GM19239 (cell line): ENCODE measurements around the gene FNDC8.
A peak's percentile ranks its signal among the peaks of the same experiment; 100 is the strongest.
"Not testable (repeated sequence)": the region's sequence is repeated elsewhere in the genome, so short reads cannot be mapped to it uniquely, and the experiment has no call there.

Experiments
- DNase-seq: peaks from one replicate; pipeline ENCODE4 v3.0.0; 2011; ENCODE audit warnings: low spot score; ENCODE audit not compliant: insufficient read length
- FAIRE-seq: peaks from 2 replicates; lab custom pipeline; 2011; peaks lifted over from hg19 to GRCh38; lab: Jason Lieb, UNC

FNDC8 gene

DNA sequence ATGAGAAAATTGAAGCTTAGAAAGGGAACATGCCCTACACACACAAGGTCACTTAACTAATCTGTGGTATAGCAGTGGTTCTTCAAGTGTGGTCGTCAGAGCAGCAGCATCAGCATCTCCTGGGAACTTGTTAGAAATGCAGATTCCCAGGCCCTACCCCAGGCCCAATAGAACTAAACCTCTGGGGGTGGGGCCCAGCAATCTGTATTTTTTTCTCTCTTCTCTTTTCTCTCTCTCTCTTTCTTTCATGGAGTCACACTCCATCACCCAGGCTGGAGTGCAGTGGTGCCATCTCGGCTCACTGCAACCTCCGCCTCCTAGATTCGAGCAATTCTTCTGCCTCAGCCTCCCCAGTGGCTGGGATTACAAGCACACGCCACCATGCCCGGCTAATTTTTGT lies 16.8 kb downstream of the FNDC8 start:
- FAIRE-seq: no peak
- no peak for DNase-seq

DNA sequence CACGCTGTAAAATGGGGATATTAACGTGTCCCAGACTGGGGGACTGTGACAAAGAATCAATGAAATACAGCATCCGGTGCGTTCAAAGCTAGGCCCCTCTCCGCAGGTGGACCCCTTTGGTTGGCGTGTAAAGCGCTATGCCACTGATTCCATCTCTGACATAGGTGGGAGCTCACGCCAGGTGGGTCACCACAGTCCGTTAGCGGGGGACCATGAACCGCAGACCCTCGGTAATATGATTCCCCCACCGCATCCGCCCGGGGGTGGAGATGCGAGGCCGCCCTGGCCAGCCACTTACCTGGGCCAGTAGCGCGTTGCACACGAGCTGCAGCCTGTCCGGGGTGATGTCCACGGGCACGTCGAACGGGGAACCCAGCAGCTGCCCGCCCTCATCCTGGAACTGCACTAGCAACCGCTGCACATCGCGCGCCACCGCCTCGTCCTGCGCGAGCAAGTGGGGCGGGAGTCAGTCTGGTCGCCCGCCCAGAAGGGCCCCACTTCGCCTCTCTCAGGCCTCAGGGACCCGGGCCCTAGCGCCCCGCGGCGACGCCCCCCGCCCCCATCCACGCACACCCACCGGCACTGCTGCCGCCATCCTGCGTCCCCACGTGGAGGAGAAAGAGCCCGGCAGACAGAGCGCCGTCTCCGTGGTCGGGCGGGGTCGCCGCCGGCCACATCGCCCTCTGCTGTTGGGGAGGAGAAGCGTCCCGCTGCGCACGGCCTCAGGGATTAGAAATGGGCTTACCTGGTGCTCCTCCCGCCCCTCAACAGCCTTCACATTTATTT lies 20.5 kb downstream of the FNDC8 start, which contains the start of gene NLE1:
NLE1 (minus strand) TSS at position 623 of the 786 bp plus-strand sequence; CDS start at position 595, 28 bp downstream.
- peak; percentile 40 for FAIRE-seq
- DNase-seq: peak; percentile 93

DNA sequence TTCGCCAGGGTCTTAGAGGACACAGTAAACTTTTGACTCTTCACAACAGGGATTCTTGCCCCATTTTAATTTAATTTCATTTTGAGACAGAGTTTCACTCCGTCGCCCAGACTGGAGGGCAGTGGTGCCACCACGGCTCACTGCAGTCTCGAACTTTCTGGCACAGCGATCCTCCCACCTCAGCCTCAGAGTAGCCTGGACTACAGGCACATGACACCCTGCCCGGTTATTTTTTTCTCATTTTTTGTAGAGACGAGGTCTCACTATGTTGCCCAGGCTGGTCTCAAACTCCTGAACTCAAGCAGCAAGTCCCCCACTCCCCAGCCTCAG lies 21.0 kb downstream of the FNDC8 start:
- no peak for DNase-seq
- FAIRE-seq: no peak

DNA sequence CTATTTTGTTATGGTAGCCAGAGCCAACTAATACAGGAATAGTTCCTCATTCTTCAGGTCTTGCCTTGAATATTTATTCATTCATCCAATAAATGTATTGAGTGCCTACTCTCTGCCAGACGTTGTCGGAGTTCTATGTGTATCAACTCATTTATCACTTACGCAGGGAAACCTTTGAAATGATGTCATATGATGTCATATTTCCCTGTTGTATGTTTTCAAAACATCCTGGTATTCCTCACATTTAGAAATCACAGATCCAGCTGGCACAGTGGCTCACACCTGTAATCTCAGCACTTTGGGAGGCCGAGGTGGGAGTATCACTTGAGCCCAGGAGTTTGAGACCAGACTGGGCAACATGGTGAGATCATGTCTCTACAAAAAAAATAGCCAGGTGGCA lies 23.4 kb downstream of the FNDC8 start:
- DNase-seq (no peak), FAIRE-seq (no peak)

DNA sequence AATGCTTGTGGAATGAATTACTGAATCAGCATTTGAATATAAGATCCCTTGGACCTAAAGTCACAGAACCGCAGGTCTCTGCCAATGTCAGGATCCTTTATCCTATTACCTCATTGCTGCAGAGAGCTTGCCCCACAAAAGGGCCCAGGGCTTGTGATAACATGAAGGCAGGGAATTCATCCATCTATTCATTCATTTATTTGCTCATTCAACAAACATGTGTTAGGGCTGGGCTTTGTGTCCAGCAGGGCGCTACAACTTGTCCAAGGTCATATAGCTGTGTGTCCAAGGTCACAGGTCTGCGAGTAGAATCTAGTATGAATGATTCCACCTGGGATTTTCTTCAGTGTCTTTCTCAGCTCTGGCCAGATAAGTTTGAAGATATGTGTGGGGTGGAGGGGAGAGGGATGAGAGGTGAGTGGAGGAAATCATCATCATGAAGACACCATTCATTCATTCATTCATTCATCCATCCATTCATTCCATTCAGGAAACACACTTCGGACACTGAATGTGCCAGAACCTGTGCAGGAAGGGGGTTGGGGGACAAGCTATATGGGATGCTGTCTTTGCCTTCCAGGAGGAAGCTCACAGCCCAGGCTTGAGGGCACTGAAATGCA lies 24.9 kb downstream of the FNDC8 start:
- FAIRE-seq (no peak), DNase-seq (no peak)

DNA sequence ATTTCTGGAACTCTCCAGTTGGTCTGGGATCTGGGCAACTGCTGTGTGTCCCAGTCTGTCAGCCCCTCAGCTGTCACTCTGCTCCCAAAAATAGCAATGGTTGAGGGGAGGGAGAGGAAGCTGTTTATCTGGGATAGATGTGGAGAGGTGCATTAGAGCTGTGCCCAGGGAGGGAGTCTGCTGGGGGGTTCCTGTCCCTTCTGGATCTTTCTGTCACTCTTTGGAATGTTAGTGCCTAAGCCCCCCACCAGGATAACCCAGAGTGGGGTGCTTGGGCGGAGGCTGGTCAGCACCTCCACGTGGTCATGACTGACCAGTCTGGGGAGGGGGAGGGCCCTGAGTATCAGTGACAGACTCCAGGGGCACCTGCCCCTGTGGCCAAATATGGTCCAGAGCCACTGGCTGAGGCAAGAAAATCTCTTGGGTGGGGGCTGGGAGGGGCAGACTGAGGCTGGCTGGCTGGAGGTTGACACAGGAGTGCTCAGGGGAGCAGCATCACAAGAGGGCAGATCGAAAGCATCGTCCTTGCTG lies 26.0 kb downstream of the FNDC8 start, which contains the start of gene UNC45B:
UNC45B (plus strand) TSS at position 443 of the 531 bp plus-strand sequence. CDS start 447 bp downstream, outside the sequence.
- DNase-seq: no peak
- FAIRE-seq: no peak

DNA sequence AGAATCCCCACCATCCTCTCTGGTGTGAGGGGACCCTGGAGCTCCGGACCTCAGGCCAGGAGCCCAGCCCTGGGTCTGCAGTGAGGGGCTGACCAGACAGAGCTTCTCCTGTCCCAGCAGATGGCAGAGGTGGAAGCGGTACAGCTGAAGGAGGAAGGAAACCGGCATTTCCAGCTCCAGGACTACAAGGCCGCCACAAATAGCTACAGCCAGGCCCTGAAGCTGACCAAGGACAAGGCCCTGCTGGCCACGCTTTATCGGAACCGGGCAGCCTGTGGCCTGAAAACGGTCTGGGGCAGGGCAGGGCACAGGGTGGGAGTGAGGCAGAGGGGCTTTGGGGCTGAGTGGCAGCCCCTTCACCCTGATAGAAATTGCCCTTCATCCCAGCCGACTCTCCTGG lies 26.7 kb downstream of the FNDC8 start:
- no peak for DNase-seq
- no peak for FAIRE-seq

DNA sequence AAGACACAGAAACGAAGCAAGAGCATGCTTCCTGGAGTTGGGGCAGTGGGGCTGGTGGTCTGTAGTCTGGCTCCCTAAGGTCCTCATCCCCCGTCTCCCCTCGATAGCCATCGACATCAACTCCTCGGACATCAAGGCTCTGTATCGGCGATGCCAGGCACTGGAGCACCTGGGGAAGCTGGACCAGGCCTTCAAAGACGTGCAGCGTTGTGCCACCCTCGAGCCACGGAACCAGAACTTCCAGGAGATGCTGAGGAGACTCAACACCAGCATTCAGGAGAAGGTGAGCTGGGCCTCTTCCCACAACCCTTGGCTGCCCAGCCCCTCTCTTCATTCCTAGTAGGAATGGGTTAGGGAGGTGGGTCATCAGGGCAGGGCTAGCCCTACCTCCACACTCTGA lies 28.5 kb downstream of the FNDC8 start:
- DNase-seq (no peak), FAIRE-seq (no peak)

DNA sequence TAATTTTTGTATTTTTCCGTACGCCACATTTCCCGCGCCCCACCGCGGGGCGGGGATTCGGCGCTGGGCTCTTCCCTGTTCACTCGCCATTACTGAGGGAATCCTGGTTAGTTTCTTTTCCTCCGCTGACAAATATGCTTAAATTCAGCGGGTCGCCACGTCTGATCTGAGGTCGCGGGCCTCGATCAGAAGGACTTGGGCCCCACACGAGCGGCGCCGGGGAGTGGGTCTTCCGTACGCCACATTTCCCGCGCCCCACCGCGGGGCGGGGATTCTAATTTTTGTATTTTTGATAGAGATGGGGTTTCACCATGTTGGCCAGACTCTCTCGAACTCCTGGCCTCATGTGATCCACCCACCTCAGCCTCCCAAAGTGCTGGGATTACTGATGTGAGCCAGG lies 29.7 kb downstream of the FNDC8 start:
- FAIRE-seq, DNase-seq: not testable (repeated sequence)

DNA sequence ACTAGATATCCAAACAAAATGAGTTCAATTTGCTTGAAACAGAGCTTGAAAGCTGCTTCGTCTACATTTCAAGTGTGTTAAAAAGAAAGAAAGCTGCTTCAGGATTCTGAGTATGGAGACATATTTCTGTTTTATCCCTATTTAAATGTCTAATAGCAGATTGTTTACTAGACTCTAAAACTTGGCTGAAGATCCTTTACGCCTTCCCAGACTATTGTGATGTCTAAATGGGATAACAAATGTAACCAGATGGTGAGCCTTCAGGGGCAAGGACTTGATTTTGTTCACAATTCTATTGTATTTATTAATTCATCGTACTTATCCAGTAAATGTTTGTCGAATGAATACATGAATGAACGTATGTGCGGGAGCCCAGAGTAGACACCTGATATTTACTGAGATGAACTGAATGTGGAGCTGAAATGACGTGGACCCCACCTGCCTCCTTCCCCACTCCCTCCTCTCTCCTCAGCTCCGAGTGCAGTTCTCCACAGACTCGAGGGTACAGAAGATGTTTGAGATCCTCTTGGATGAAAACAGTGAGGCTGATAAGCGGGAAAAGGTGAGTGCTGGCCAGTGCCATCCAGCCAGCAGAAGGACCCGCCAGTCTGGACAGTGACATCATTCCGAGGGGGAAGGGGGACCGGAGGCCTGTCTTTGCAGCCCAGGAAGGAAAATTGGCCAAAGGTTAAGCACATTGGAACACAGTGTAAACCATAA lies 31.2 kb downstream of the FNDC8 start:
- FAIRE-seq: no peak

DNA sequence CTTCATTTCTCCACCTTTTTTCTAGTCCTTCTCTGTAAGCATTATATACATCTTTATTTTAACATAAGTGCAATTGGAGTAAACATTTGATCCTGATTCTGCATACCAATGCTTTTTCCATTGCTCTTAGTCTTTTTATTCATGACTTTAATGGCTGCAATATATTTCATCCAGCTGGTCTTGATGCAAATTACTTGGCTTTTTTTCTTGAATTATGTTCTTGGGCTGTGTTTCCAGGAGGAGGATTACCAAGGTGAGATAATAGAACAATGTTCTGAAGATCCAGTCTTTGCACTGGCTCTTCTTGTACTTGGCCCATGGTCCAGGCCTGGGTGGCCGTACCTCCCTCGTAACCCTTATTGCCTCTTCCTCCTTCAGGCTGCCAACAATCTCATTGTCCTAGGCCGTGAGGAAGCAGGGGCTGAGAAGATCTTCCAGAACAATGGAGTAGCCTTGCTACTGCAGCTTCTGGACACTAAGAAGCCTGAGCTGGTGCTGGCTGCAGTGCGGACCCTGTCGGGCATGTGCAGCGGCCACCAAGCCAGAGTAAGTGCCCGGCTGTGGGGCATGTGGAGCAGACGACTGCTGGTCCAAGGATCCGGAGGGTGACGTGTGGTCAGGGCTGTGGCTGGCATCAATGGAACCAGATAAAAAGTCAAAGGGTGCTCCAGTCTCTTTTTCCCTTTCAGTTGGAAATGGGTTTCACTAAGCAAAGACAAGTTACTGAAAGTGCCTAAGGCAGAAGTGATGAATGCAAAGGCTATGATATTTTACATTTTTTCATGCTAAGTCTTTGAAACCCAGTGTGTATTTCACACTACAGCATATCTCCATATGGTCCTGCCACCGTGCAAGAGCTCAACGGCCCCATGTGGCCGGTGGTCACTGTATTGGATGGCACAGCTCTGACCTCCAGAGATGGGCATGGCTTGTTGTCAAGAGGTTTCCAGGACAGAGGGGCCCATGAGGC lies 33.1 kb downstream of the FNDC8 start:
- FAIRE-seq (no peak), DNase-seq (no peak)

More for the DNA sequence above, 31.2 kb downstream of the FNDC8 start:
- DNase-seq: no peak

DNA sequence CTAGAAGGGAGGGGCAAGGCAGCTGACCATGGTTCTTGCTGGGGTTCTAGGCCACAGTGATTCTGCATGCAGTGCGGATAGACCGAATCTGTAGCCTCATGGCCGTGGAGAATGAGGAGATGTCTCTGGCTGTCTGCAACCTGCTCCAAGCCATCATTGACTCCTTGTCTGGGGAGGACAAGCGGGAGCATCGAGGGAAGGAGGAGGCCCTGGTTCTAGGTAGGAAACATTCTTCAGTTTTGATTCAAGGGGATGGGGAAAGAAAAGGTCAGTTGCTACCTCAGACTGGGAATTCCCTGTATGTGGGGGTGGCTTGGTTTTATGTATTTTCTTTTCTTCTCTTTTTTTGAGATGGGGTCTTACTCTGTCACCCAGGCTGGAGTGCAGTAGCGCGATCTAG lies 33.8 kb downstream of the FNDC8 start:
- FAIRE-seq: no peak
- no peak for DNase-seq

DNA sequence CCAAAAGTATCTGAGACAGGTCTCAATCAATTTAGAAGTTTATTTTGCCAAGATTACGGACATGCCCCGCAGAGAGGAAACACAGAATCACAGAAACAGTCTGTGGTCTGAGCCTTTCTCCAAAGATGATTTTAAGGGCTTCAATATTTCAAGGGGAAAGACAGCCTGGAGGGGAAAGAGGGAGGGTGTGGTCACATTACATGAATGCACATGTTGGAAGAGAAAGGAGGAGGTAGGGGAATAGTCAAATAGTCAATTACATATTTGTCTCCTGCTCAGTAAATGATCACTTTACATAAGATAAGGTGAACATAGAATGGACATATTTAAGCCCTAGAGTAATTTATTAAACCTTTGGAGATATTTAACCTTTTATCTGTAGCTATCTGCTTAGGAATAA lies 38.5 kb downstream of the FNDC8 start:
- DNase-seq (no peak), FAIRE-seq (no peak)

DNA sequence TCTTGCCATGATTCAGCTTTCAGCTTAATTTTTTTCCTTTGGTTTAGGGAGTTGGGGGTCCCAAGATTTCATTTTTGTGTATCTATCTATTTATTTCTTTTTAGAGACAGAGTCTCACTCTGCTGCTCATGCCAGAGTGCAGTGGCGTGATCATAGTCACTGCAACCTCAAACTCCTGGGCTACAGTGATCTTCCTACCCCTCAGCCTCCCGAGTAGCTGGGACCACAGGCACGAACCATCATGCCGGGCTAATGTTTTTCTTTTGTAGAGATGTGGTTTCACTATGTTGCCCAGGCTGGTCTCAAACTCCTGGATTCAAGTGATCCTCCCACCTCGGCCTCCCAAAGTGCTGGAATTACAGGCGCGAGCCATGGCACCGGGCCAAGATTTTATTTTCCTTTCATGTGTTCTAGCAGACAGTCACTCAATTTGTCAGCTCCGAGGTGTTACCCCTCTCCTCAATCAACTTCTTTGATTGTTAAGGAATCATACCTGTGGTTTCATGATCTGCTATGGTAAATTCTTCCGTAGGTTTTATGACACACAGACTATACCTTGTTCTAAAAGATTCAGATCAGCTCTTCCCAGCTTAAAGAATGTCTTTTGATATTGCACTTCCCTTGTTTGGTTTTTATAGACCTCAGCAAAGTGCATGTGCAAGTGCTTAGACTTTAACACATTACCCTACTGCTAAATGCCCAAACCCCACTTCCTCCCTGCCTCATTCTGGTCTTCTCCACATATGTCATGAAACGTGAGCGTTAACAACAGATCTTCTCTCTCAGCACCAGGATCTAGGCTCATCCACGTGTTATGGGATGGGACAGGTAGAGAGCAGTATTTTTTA lies 39.2 kb downstream of the FNDC8 start:
- DNase-seq: no peak
- FAIRE-seq: no peak

DNA sequence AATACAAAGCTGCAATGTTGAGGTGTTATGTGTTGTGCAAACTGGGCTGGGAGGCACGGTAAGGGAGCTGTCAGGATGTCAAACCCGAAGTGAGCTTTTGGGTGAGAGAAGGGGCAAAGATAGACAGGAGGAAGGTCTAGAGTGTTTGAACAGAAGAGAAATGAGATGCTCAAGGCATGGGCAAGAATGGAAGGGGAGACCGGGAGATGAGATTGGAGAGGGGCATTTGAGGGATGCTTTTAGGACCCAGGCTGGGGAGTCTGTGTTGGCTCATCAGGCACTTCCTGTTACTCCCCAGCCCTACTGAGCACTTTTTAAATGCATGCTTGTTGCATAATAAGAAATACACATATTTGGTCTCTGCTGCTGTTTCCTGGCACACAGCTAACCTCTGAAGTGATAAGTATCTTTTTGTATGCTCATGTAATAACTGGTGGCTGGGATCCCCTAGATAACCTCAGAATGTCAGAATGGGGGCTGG lies 39.9 kb downstream of the FNDC8 start:
- no peak for DNase-seq
- FAIRE-seq: no peak

DNA sequence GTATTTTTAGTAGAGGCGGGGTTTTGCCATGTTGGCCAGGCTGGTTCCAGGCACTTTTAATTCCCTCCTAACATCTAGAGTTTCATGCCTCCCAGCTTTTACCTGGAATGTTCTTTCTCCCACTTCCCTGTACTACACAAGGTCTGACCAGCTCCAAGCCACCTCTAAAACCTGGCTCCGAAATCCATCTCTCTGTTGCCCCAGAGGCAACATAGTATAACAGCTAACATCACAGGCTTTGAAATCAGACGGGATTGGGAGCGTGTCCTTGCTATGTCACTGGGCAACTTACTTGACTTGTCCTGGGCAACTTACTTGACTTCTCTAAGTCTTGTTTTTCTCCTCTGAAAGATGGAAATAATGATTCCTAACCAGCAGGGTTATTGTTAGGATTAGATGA lies 41.3 kb downstream of the FNDC8 start:
- no peak for DNase-seq
- no peak for FAIRE-seq

DNA sequence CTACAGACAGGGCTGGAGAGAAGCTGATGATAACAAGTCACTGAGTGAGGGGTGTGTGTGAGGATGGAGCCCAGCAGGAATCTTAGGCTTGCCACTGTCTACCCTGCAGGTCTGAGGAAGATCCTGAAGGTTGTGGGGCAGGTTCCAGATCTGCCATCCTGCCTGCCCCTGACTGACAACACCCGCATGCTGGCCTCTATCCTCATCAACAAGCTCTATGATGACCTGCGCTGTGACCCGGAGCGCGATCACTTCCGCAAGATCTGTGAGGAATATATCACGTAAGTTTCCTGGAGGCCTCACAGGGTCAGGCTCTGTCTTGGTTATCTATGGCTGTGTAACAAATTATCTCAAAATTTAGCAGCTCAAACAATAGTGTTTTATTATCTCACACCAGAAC lies 42.5 kb downstream of the FNDC8 start:
- FAIRE-seq (no peak), DNase-seq (no peak)

DNA sequence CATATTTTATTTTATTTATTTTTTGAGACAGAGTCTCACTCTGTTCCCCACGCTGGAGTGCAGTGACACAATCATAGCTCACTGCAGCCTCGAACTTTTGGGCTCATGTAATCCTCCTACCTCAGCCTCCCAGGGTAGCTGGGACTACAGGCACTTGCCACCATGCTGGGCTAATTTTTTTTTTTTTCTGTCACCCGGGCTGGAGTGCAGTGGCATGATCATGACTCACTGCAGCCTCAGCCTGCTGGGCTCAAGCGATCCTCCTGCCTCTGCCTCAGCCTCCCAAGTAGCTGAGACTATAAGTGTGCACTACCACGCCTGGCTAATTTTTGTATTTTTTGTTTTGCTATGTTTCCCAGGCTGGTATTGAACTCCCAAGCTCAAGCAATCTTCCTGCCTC lies 43.3 kb downstream of the FNDC8 start:
- FAIRE-seq: no peak

DNA sequence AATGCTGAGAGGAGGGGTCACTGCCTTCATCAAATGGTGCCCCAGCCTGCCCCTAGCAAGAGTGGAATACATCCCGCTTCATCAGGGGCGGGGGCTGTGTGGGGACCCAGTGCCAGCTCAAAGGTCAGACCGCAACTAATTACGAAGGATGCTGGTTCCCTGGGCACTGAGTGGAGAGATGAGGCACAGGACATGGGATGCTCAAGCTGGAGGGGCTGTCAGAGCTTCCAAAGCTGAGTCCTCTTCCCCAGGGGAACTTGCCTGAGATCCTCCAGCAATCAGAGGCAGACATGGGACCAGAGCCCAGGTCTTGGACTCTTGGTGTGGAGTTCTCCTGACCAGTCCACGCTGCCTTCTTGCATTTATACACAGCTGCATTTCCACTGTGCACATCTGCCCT lies 45.1 kb downstream of the FNDC8 start:
- DNase-seq (no peak), FAIRE-seq (no peak)

More for the DNA sequence above, 43.3 kb downstream of the FNDC8 start:
- DNase-seq: no peak
